Uterus (tissue), 4 donors: Measurements from ENCODE around the gene MINDY4B. TPM values are rescaled to one million over a fixed set of nuclear protein-coding genes. Genes with fewer than 3 reads are reported as not detected.

Experiments used
- DNase-seq, 2 donors: peaks; one replicate each; pipeline ENCODE4 v3.0.0-alpha.2; 2019 to 2020
- H3K27ac ChIP-seq, 2 donors: fragments of 200-600 bp; sonication (generic); 1 replicate in 1 of 2; 2 replicates in 1 of 2; pipeline ENCODE4 v1.5.1; 2016 to 2018
- H3K27me3 ChIP-seq, 2 donors: fragments of 200-600 bp; sonication (generic); one replicate each; pipeline ENCODE4 v1.5.1; 2018 to 2019; ENCODE audit warnings: control low read depth in 1 of 2
- H3K36me3 ChIP-seq, 2 donors: fragments of 200-600 bp; sonication (generic); one replicate each; pipeline ENCODE4 v1.5.1; 2019; ENCODE audit warnings: control low read depth in 1 of 2
- H3K4me1 ChIP-seq, 2 donors: fragments of 200-600 bp; sonication (generic); one replicate each; pipeline ENCODE4 v1.5.1; 2018 to 2019; ENCODE audit warnings: control low read depth in 1 of 2
- H3K4me3 ChIP-seq, 2 donors: fragments of 200-600 bp; sonication (generic); 1 replicate in 1 of 2; 2 replicates in 1 of 2; pipeline ENCODE4 v1.5.1; 2018 to 2019; ENCODE audit warnings: mild to moderate bottlenecking in 1 of 2
- H3K9me3 ChIP-seq, 2 donors: fragments of 200-600 bp; sonication (generic); one replicate each; pipeline ENCODE4 v1.5.1; 2019; ENCODE audit warnings: control low read depth in 1 of 2
- POLR2A ChIP-seq, 2 donors: fragments of 450-650 bp; IDR thresholded peaks; one replicate each; pipeline ENCODE4 v1.6.1; 2016; ENCODE audit warnings: antibody characterized with exemption in 2 of 2, mild to moderate bottlenecking in 1 of 2, moderate library complexity in 1 of 2
- intact Hi-C: fragments of 100-400 bp; cut with DNase I; formaldehyde crosslinking; loops from one replicate; pipeline ENCODE4 v1.15.1; 2023; ENCODE audit warnings: low total_unique reads
- total RNA-seq, 4 donors: library from RNA; depleted of rRNA in 3 of 4; stranded (reverse); fragments of >200 nt in 3 of 4; gene quantifications; one replicate each; pipeline versions ENCODE4 v1.1.0 to v1.2.4, GENCODE V29; 2014 to 2023
- TF ChIP-seq, protein P1 (sequence below), 4 experiments: fragments of 200-600 bp in 2 of 4; fragments of 450-650 bp in 2 of 4; sonication (generic) in 2 of 4; IDR thresholded peaks; one replicate each; pipeline ENCODE4 v1.5.1; 2016 to 2019; ENCODE audit warnings: antibody characterized with exemption in 4 of 4, mild to moderate bottlenecking in 2 of 4, moderate library complexity in 1 of 4
- donor health status: DM: yes; HTN: yes; CAD: no.

Gene MINDY4B
- total RNA-seq, 4 donors from 2014 or later = not detected

DNA sequence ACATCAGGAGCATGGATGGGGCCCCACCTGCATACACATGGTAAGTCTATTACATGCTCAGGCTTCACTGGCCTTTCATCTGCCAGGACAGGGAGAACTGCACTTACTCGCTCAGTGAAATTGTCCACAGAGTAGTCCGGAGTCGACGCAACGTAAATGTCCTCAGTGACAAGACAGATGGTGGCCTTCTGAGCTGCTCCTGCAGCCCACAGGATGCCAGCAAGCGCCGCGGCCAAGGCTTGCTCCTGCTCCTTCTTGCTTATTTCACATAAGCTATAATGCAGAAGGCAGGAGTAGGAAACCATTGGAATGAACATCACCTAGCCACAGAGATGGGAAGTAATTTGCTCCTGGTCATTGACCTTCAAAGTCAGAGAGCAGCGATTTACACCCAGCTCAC, 14.4 kb downstream of the MINDY4B start:
- H3K4me1 ChIP-seq = no peaks in the 10 kb centered on the region
- H3K27ac ChIP-seq = peak overlapping the region in 1 of 2 donors; percentile 8
- intact Hi-C loops = no loop called here
- no peak for DNase-seq
- H3K4me3 ChIP-seq = no peak overlapping the region
- no peaks in the 10 kb centered on the region for H3K9me3 ChIP-seq
- H3K27me3 ChIP-seq = no peaks in the 10 kb centered on the region
- TF ChIP-seq, protein P1, sequence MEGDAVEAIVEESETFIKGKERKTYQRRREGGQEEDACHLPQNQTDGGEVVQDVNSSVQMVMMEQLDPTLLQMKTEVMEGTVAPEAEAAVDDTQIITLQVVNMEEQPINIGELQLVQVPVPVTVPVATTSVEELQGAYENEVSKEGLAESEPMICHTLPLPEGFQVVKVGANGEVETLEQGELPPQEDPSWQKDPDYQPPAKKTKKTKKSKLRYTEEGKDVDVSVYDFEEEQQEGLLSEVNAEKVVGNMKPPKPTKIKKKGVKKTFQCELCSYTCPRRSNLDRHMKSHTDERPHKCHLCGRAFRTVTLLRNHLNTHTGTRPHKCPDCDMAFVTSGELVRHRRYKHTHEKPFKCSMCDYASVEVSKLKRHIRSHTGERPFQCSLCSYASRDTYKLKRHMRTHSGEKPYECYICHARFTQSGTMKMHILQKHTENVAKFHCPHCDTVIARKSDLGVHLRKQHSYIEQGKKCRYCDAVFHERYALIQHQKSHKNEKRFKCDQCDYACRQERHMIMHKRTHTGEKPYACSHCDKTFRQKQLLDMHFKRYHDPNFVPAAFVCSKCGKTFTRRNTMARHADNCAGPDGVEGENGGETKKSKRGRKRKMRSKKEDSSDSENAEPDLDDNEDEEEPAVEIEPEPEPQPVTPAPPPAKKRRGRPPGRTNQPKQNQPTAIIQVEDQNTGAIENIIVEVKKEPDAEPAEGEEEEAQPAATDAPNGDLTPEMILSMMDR (IDR thresholded peaks at IDR 0.05) = no peak
- TF ChIP-seq POLR2A (IDR thresholded peaks at IDR 0.05) = no peak
- H3K36me3 ChIP-seq = no peaks in the 10 kb centered on the region

DNA sequence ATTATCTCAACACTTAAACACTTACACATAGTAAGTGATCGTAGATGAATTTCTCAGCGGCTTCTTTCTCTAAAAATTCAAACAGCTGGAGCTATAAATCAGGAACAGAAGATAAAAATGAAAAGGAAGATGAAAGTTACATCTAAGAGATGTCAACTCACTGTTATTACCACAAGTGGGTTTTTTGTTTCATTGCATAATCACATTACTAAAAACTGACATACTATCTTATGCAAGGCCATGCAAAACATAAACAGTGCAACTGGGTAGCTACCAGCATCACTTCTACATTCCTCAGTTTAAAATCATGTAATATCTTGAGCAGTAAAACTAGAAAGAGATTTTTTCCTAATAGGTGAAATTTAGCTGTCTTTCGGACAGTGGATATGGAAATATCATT, 14.9 kb downstream of the MINDY4B start:
- Histone ChIP-seq H3K4me3 (no peak overlapping the region), H3K4me1 (no peaks in the 10 kb centered on the region), H3K9me3 (no peaks in the 10 kb centered on the region), H3K27ac (no peak overlapping the region), H3K27me3 (no peaks in the 10 kb centered on the region), H3K36me3 (no peaks in the 10 kb centered on the region)
- TF ChIP-seq POLR2A (IDR thresholded peaks at IDR 0.05) = no peak
- TF ChIP-seq, protein P1 (IDR thresholded peaks at IDR 0.05) = no peak
- no peak for DNase-seq
- intact Hi-C loops = no loop called here

DNA sequence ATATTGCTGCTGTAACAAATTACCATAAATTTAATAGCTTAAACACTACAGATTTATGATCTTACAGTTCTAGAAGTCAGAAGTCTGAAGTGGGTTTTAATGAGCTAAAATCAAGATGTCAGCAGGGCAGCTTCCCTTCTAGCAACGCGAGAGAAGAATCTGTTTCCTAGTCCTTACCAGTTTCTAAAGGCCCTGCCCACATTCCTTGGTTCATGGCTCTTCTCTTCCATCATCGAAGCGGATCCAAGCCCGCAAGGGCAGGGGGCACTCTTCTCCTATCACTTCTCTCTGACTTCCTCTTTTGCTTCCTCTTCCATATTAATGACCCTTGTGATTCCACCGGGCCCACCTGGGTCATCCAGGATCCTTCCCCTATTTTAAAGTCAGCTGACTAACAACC, 16.1 kb downstream of the MINDY4B start:
- Histone ChIP-seq H3K9me3 (no peaks in the 10 kb centered on the region), H3K4me1 (no peaks in the 10 kb centered on the region), H3K4me3 (no peak overlapping the region), H3K27me3 (no peaks in the 10 kb centered on the region), H3K36me3 (no peaks in the 10 kb centered on the region), H3K27ac (no peak overlapping the region)
- TF ChIP-seq, protein P1 (IDR thresholded peaks at IDR 0.05) = no peak
- no peak for TF ChIP-seq POLR2A (IDR thresholded peaks at IDR 0.05)
- intact Hi-C loops = no loop called here
- no peak for DNase-seq

DNA sequence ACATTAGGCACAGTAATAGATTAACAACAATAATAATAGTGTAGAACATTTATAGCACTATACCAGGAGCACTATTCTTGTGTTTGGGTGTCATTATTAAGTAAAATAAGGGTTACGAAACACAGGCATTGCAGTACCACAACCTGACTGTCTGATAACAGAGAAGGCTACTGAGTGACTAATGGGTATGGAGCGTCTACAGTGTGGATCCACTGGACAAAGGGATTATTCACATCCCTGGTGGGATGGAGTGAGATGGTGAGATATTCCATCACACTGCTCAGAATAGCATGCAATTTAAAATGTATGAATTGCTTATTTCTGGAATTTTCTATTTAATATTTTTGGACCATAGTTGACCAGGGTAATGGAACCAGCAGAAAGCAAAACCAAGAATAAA, 18.2 kb downstream of the MINDY4B start:
- no peak for DNase-seq
- Histone ChIP-seq H3K36me3 (no peaks in the 10 kb centered on the region), H3K27ac (no peak overlapping the region), H3K4me1 (no peaks in the 10 kb centered on the region), H3K27me3 (no peaks in the 10 kb centered on the region), H3K9me3 (no peaks in the 10 kb centered on the region), H3K4me3 (no peak overlapping the region)
- no peak for TF ChIP-seq POLR2A (IDR thresholded peaks at IDR 0.05)
- TF ChIP-seq, protein P1 (IDR thresholded peaks at IDR 0.05) = no peak
- intact Hi-C loops = no loop called here

DNA sequence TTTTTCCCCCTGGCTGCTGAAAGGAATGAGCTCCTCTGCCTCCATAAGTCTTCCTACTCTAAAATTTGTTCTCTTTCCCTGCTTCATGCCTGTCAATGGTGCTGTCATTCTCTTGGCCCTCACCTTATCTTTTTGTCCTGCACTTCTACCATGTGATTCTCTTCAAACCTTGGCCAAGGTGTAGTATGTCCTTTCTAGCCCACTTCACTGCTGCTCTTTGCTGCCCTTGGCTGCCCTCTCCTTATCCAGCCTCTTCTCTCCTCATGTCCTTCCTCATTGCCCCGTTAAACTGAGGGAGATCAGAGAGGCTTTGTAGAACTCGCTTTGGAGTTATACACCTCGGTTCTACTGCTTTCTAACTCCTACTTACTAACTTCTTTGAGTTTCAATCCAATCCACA, 19.7 kb downstream of the MINDY4B start:
- H3K4me3 ChIP-seq = no peak overlapping the region
- no peak overlapping the region for H3K27ac ChIP-seq
- intact Hi-C loops = no loop called here
- no peaks in the 10 kb centered on the region for H3K9me3 ChIP-seq
- no peak for DNase-seq
- TF ChIP-seq, protein P1 (IDR thresholded peaks at IDR 0.05) = no peak
- TF ChIP-seq POLR2A (IDR thresholded peaks at IDR 0.05) = no peak
- no peaks in the 10 kb centered on the region for H3K27me3 ChIP-seq
- H3K4me1 ChIP-seq = no peaks in the 10 kb centered on the region
- no peaks in the 10 kb centered on the region for H3K36me3 ChIP-seq
